GM12878 (cell line): ENCODE data around the gene RPL27A. TPM values are rescaled to one million over a fixed set of nuclear protein-coding genes. Genes with fewer than 3 reads are reported as not detected.

Source experiments
- ASH2L ChIP-seq: fragments of 300-600, 200-600 bp; sonication (generic); IDR thresholded peaks from 2 replicates; pipeline ENCODE4 v1.6.1; 2017; ENCODE audit warnings: low read depth, mild to moderate bottlenecking, borderline replicate concordance
- EGR1 ChIP-seq, 2 experiments: IDR thresholded peaks; 1 replicate in 1 of 2; 2 replicates in 1 of 2; pipeline ENCODE4 v1.6.1; 2011 to 2012; ENCODE audit warnings: low read depth in 2 of 2, low read length in 2 of 2, borderline replicate concordance in 1 of 2, mild to moderate bottlenecking in 1 of 2, moderate library complexity in 1 of 2
- ETV6 ChIP-seq, 2 experiments: fragments of 450-650 bp in 1 of 2; IDR thresholded peaks in 1 of 2; conservative IDR thresholded peaks in 1 of 2; 2 replicates each; pipeline ENCODE4 v1.6.1; 2014; ENCODE audit warnings: antibody characterized with exemption in 1 of 2, borderline replicate concordance in 1 of 2, low read depth in 1 of 2, mild to moderate bottlenecking in 1 of 2, moderate library complexity in 1 of 2
- EZH2 ChIP-seq: IDR thresholded peaks from 2 replicates; pipeline ENCODE4 v1.6.1; 2012; ENCODE audit warnings: low read depth, mild to moderate bottlenecking, control low read depth, inconsistent platforms, low read length, borderline replicate concordance; ENCODE audit not compliant: control insufficient read depth
- GABPA ChIP-seq: IDR thresholded peaks from 2 replicates; pipeline ENCODE4 v1.6.1; 2014; ENCODE audit warnings: antibody characterized with exemption, low read depth, mild to moderate bottlenecking, inconsistent platforms
- IKZF1 ChIP-seq: fragments of 450-650 bp; conservative IDR thresholded peaks from 2 replicates; pipeline ENCODE4 v1.6.1; 2017; ENCODE audit warnings: antibody characterized with exemption, mild to moderate bottlenecking
- IRF4 ChIP-seq: IDR thresholded peaks from 2 replicates; pipeline ENCODE4 v1.6.1; 2011; ENCODE audit warnings: low read depth, low read length
- IRF5 ChIP-seq: fragments of 450-650 bp; IDR thresholded peaks from 2 replicates; pipeline ENCODE4 v1.6.1; 2017; ENCODE audit warnings: borderline replicate concordance
- KAT2A ChIP-seq: conservative IDR thresholded peaks from 2 replicates; pipeline ENCODE4 v1.6.1; 2011; ENCODE audit warnings: low read depth, low read length; ENCODE audit not compliant: control insufficient read depth
- NFYB ChIP-seq: IDR thresholded peaks from 2 replicates; pipeline ENCODE4 v1.6.1; 2011; ENCODE audit warnings: low read depth, mild to moderate bottlenecking, low read length, improper control_type of control experiment, moderate library complexity; ENCODE audit not compliant: insufficient read depth
- PAX8 ChIP-seq: fragments of 450-650 bp; IDR thresholded peaks from 2 replicates; pipeline ENCODE4 v1.6.1; 2017; ENCODE audit warnings: mild to moderate bottlenecking, moderate library complexity
- PKNOX1 ChIP-seq: fragments of 450-650 bp; IDR thresholded peaks from 2 replicates; pipeline ENCODE4 v1.6.1; 2016; ENCODE audit warnings: mild to moderate bottlenecking
- RELB ChIP-seq: fragments of 450-650 bp; IDR thresholded peaks from 2 replicates; pipeline ENCODE4 v1.6.1; 2017; ENCODE audit warnings: low read depth, mild to moderate bottlenecking, moderate library complexity
- RUNX3 ChIP-seq: IDR thresholded peaks from 2 replicates; pipeline ENCODE4 v1.6.1; 2012; ENCODE audit warnings: low read length, inconsistent platforms
- ZBED1 ChIP-seq: IDR thresholded peaks from 2 replicates; pipeline ENCODE4 v1.6.1; 2016; ENCODE audit warnings: borderline replicate concordance
- ZBTB33 ChIP-seq: fragments of 450-650 bp; IDR thresholded peaks from 2 replicates; pipeline ENCODE4 v1.6.1; 2017; ENCODE audit warnings: mild to moderate bottlenecking
- ZNF622 ChIP-seq: fragments of 450-650 bp; IDR thresholded peaks from 2 replicates; pipeline ENCODE4 v1.6.1; 2017; ENCODE audit warnings: mild to moderate bottlenecking, inconsistent platforms
- polyA plus RNA-seq, 11 experiments: library from polyadenylated mRNA; depleted of rRNA in 4 of 11; unstranded in 6 of 11; stranded (reverse) in 5 of 11; fragments of >200 nt; fragmentation: Nextera tagmentation in 4 of 11; fragmentation: Illumina TruSeq in 1 of 11; extraction: Ambion mirVana in 4 of 11; extraction: Trizol in 1 of 11; gene quantifications; 1 replicate in 1 of 11; 2 replicates in 10 of 11; pipeline versions ENCODE4 v1.2.1 to v1.2.3, GENCODE V29; 2011 to 2016; ENCODE audit warnings: inconsistent platforms in 2 of 11, missing spikeins in 2 of 11, low read depth in 1 of 11
- total RNA-seq, 4 experiments: library from RNA; depleted of rRNA in 3 of 4; stranded (reverse); fragments of >200 nt in 3 of 4; fragmentation: Illumina TruSeq in 1 of 4; extraction: Trizol in 1 of 4; gene quantifications; 2 replicates each; pipeline versions ENCODE4 v1.2.1 to v1.2.3, GENCODE V29; 2013 to 2021

Gene RPL27A
- total and polyA plus RNA-seq, 10 of the 15 experiments (the other 5 are each of a cell fraction or from before 2014, with no cell fraction given): 978 to 4,776 (median 1,959) TPM

GRCh38 chr11:8717544-8717875 is 34.9 kb downstream of the RPL27A start (continued):
- TF ChIP-seq ETV6 (conservative IDR thresholded peaks at IDR 0.05 in 1 of 2, IDR thresholded peaks at IDR 0.05 in 1 of 2; ENCODE audit: borderline replicate concordance in 1 of 2, low read depth in 1 of 2) (no peak), ZBED1 (no peak), IRF5 (no peak), RUNX3 (no peak), KAT2A (no peak), ASH2L (no peak), NFYB (no peak), IRF4 (no peak), GABPA (peak; percentile 46; the same call in 1 of the 2 replicates), ZNF622 (no peak), PAX8 (no peak), RELB (no peak), EZH2 (no peak), ZBTB33 (no peak), PKNOX1 (no peak), IKZF1 (0 out of 2 replicates have a peak, but pooled peaks have one; percentile 18), EGR1 (IDR thresholded peaks at IDR 0.05; ENCODE audit: borderline replicate concordance in 1 of 2, low read depth in 2 of 2, low read length in 2 of 2) (peak in 1 of 2 experiments; percentile 47; a peak in 1 of 3 replicates)
